GM19468 (cell line): ENCODE results near the gene FOXP2.

Experiments
- ATAC-seq: cut with Tn5 transposase; IDR thresholded peaks from one replicate; pipeline ENCODE4 v1.9.1; 2021; ENCODE audit warnings: mild to moderate bottlenecking, moderate library complexity, moderate number of reproducible peaks; ENCODE audit not compliant: unreplicated experiment; ENCODE audit errors: extremely low read depth

FOXP2 gene

DNA sequence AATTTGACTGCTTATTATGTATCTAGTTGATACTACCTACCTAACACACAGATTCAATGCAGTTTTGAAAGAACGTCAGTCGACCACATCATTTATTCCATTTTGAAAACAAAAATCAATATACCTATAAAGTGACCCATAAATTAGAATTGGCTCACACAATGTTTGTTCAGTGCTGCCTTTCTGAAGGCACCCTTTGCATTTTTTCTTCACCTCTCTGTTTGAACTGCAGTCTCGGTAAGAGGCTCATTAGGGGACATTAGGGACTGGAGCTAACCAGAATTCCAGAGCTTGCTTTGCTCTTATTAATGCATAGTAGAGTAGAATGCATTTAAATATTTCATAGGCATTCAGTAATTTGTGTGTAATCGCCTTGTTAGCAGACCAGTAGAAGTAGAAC is 234.1 kb downstream of the FOXP2 start:
- no peak for ATAC-seq

DNA sequence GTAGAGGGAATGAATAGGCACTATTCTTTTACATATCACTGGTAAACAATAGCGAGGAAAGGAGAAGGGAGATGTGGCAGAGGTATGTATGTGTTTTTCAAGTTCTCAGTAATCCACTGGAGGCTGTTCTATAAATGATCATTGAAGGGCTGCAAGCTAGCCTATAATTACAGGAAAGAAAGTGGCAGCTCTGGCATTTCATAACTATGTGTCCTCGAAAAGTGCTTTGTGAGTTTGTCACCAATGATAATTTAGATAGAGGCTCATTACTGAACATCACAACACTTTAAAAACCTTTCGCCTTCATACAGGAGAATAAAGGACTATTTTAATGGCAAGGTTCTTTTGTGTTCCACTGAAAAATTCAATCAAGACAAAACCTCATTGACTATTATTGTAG is 235.1 kb downstream of the FOXP2 start:
- no peak for ATAC-seq

DNA sequence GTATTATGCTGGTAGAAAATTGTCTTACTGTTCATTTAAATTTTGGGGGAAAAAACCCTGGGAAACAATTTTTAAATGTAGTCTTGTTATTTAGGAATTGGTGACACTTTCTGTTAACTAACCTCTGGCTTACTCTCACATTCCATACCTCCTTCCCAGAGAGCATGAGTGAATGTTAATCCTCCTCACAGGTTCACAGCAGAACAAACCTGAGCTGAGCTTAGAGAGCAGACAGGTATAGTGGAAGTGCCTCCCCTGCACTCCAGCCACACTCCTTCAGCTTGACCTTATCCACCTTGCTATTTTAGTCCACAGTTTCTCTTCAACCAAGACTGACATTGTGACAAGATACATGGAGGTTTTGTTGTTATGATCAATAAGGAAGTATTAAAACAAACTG is 235.9 kb downstream of the FOXP2 start:
- ATAC-seq = no peak

DNA sequence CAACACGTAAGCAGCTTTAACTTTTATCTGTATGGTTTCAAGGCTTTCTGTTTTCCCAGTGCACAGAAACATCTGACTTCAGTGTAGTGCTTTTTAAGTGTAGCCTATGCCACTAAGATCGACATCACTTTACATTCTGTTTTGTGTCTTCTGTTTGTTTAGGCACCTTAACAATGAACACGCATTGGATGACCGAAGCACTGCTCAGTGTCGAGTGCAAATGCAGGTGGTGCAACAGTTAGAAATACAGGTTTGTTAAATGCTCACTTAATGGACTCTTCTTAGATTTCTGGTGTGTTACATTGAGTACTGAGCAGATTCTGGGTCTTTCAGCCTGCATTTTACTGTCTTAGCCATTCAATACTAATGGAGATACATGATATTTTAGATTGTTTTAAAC is 237.4 kb downstream of the FOXP2 start:
- ATAC-seq = no peak

DNA sequence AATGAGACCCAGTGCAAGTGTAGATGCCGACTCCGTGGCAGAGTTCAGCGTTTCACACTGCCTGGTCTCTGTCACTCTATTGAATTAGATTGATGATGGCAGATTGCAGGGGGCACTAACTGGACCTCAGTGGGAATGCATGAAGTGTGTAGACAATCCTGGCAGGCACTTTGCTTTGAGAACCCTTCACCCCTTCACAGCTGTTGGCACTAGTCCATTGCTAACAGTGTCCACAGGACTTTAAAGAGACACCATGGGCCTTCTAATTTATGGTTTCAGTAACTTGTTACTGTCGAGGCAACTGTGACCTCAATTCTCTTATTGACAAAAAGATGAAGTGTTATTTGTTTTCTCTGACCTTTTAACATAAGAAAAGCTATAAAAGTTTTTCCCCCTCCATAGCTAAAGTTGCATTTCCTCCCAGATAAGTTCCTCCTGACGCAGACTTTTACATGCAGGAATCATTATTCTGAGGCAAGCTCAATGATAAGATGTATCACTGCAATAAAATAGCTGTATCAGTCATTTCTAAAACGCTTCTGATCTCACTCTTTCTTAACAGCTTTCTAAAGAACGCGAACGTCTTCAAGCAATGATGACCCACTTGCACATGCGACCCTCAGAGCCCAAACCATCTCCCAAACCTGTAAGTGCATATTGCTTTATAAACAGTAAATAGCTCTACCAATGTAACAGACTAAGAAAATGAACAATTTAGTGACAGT is 238.9 kb downstream of the FOXP2 start:
- ATAC-seq = no peak

DNA sequence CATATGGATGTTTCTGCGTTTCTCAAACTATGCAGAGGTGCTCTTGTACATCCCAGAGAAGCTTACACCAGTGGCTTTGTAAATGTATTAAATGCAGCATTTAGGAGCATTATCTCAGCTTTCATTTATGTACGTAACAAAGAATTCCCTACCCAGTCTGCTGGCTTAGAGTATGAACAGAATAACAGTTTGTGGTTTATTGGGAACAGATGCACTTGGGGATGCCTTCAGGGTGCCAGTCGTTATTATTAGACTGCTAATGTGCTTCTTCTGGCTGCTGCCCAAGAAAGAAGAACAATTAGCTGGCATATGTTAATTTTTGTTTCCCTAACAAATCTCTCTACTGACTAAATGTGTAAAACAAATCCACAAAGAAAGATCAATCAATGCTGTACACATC is 241.9 kb downstream of the FOXP2 start:
- ATAC-seq = no peak

DNA sequence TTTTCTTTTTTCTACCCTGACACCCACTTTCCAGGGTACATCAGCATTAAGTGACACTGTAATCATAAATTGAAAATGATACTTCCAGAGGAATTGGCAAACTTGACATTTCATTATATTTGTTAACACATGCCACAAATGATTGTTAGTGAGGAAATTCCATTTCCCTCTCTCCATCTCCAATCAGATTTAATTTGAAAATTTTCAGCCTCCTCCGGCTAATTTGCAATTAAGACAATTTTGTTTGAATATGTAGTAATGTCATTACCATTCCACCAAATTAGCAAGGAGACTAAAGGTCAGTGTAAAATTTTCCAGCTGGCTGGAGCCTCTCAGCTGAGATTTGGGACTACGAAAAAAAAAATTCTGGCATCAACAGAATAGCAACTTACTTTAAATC is 242.7 kb downstream of the FOXP2 start:
- ATAC-seq = no peak

DNA sequence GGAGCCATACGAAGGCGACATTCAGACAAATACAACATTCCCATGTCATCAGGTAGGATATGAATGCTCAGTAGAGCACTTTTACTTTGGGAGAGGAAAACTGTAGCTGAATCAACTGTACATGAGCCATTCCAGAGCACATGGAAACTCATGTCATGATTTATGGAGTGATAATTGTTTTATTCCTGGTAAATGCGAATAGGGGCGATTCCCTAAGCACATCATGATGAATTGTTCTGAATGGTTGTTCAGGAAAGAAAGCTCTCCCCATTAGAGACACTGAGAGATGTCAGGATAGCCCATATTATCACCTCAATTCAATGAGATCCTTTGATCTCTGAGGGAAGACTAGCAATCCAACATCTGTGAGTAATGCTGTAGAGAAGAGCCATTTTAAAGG is 243.6 kb downstream of the FOXP2 start:
- ATAC-seq = no peak

DNA sequence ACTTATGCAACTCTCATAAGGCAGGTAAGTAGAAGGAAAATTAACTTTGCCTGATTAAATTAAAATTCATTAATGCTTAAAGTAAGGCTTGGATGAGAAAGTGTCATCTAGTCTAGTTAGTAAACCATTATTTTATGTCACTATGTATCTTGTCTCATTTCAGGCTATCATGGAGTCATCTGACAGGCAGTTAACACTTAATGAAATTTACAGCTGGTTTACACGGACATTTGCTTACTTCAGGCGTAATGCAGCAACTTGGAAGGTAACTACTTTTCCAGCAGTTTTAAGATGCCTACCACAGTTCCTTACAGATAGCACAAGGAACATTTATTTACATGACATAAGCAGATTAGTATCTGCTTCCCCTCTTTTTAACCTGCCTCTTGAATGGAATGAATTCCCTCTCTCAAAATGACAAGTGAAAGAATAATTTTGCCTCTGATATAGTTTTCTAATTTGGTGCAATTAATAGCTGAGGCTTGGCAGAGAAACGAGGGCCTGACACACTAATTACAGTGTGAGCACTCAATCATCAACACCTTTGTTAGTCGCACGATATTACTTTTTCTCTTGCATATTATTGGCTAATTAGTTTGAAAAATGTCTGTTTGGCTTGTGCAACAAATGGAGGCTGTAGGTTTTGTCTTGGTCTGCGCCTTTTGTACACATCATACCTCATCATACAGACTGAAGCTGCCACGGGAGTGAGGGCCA is 245.0 kb downstream of the FOXP2 start:
- no peak for ATAC-seq

DNA sequence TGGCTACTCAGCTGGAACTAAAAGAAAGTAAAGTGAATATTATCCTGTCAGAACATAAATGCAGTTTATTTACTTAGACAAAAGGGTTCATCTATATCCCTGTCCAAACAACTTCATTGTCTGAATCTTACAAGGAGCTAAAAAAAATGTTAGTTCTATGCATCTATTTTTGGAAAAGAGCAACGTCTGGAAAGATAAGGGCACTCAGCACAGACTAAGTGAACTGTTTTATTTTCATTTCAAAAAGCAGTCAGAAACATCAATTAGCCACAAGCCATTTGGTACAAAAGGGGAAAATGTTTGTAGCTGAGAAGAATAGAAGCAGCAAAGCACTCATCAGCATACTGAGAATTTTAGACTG is 245.5 kb downstream of the FOXP2 start:
- ATAC-seq = no peak

DNA sequence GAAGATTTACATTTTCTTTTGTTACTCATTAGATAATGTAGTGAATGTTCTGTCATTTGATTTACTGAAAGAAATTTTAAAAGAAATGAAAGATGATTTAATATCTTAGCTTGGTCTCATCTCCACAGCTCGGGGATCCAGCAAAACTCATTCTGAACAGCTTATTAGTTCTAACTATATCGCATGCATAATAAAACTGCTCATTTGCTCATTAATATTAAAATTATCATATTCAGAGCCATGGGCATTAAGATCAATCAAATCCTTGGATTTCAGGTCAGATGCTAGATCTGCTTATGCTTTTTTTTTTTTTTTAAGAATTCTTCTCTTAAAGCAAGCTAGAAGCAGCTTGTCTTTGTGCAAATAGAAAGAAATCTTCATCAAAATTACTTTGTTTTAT is 246.1 kb downstream of the FOXP2 start:
- ATAC-seq = no peak

DNA sequence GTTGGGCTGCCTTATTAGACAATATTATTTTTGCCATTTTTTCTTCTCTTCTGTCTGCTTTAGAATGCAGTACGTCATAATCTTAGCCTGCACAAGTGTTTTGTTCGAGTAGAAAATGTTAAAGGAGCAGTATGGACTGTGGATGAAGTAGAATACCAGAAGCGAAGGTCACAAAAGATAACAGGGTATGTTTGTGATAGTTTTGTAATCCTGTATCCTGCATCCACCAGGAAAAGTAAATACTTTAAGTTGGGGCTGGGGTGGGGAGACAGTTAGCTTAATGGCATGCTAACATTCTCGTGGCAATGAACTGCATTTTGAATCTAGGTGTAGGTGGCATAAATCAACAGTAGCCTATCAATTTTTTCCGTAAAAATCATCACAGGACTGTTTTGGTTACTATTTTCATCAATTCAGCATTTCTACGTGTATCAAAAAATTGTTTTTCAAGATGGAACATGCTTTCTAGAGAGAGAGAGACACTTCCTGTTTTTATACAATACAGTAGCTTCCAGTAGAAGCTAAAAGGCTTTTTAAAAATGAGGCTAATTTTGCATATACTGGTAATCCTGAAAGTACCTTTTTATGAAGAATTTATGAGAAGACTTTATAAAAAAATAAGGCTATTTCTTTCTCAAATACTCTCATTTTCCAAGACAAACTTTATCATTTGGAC is 247.5 kb downstream of the FOXP2 start:
- no peak for ATAC-seq

DNA sequence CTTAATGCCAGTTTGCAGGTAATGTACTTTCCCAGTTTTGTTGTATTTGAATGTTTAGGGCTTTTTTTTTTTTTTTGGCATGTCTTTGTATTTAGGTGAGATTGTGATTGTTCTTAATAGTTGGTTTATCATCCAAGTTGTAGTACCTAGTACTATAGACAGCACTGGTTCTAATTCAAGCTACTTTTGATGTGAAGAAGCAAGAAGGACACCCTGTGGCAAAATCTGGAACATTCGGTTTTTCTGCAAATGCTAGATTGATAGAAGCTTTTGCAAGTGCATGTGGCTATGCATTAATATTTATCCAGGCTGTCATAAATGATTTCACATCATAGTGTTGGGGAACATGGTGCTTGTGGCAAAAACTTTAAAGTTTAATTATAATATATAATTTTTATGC is 248.9 kb downstream of the FOXP2 start:
- no peak for ATAC-seq

DNA sequence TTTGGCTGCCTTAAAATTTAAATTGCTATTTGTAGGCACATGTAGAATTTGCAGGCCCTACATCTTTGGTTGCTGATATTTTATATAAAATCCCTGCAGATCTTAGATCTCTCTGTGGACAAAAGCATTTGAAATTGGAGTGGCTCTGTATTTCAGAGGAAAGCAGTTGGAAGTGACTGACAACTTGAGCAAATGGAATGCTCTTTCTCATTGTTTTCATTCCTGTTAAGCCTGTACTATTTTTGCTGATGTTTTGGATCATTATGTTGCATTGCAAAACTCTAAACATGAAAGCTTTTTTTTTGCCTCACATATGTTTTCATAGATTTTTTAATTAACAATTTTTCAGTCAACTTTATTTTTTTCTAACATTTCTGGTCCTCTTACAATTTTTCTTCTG is 256.1 kb downstream of the FOXP2 start:
- no peak for ATAC-seq

DNA sequence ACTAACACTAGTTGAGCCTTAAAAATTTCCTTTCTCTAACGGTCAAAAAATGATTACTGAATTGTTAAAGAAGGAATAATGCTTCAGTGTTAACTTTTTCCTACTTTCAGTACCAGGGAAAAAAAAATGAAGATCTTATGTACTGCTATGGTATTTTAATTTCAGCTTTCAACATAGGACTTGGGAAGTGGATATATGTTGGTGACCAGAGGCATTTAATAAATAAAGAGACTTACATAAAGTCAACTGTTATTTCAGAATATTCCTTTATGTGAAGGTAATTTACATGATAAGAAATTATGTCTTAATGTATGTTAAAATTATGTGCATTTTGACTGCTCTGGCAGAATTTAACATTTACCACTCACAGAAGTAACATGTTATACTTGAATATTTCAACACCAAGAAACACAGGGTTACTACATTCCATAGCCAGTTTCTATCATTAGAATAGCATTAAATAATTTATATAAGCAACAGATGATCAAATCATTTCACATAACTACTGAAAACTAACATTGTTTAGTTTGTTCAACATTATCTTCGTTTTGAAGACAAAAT is 257.0 kb downstream of the FOXP2 start:
- no peak for ATAC-seq

DNA sequence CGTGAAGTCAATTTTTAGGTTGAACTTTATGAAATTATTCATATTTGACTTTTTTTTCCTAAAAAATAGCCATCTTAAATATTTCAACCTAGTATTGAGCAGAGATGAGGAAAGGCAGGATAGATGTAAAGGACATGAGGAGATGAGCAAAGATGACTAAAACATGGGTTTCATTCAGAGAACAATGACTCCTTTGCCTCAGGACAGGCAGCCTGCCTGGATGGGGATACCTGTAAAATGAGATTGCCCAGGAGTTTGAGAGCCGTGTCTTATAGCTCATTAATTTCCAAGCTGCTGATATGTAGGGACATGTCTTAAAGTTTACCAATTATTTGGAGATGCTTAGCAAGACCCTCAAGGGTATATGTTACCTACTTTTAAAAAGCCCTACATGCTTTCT is 263.5 kb downstream of the FOXP2 start:
- no peak for ATAC-seq

DNA sequence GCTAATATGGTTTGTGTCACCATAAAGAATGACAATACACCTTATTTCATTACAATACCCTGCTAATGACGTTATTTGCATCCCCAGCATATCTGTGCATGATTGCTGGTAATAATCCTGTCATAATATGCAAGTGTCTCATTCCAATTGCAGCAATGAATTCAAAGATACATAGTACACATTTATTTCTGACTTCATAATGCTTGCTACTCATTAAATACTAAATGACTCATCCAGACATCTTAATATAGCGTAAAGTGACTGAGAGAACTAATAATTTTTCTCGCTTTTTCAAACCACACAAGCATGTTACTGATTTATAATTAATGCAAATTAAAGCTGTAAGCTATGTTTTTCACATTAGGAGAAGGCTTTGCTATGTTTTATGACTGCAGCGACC is 272.6 kb downstream of the FOXP2 start:
- ATAC-seq = no peak

DNA sequence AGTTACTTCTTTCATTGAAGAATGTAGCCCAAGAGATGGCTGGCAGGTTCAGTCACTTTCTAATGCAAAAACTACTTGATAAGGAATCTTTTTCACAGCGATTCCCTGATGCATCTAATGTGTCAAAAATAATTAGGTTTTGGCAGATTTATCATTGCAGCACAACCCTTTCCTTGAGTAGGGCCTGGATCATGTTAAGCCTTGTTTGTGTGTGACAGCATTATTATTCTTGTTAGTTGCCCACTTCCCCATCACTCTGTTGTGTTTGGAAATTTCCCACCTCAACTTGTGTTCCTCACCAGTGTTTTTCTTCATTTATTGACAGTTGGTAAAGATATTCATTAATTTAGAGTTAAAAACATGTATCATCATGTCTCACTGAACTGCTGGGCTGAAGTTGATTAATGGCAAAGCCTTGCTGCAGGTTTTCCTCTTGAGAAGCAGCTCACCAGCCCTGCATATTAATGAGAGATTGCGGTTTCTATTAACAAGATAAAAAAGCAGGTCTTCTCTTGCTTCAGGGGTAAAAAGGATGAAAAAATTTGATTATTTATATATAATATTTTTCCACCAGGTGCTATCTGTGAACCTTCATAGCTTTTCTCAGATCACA is 273.9 kb downstream of the FOXP2 start:
- no peak for ATAC-seq

DNA sequence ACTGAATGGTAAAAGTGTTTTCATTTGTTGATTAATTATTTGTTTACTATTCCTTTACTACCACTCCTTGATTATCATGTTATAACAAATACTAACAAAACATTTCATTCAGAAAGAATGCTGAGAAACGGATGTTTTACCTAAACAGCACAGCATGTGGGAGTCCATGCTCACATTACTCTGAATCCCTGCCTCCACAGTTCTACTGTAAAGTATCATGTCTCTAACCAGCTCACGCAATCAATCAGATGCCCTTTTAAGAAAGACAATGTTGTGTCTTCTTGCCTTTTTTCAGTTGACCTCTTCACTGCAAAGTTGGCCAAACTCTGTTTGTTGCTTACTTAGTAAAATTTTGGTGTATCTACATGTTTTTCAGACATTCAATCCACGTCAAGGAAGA is 274.8 kb downstream of the FOXP2 start:
- no peak for ATAC-seq

DNA sequence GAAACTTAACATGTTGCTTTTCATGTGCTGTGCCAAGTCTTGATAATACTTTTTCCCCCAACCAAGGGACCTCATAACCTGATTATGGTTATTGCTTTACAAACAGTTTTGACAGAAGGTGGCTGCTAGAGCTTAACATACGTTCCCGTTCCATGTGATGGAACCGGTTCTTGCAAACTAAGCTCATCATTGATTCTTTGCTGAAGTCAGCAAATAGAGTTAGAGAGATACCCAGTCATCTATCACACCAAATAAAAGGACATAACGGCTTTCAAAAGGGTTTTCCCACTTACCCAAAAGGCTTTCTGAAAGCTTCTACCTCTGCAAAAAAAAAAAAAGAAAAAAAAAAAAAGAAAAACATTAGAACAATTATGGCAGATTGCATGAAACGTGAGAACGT is 277.0 kb downstream of the FOXP2 start:
- ATAC-seq = no peak

DNA sequence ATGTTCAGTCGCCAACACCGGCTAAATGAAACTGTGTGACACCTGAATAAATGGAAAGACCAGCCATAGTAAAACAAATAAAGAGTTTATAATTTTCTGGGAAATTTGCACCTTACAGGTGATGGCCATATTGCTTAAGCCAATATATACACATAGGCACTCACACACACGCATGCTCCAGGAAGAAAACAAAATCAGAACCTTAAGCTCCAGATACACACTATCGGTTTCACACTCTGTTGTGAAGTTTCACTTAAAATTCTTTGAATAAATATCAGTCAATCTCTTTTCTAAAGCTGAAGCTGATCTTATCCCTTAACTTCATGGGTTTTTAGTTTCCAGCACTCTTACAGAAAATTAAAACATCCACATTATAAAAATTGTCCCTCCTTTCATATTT is 280.6 kb downstream of the FOXP2 start:
- no peak for ATAC-seq
